Colonic mucosa (tissue), 4 donors: ENCODE data around the gene HARS2. TPM values are rescaled to one million over a fixed set of nuclear protein-coding genes. Genes with fewer than 3 reads are reported as not detected.
"Not testable (repeated sequence)": the region's sequence is repeated elsewhere in the genome, so short reads cannot be mapped to it uniquely, and the experiment has no call there.

Source experiments
- DNase-seq: peaks from one replicate; pipeline ENCODE4 v3.0.0-alpha.2; 2020
- H3K27ac ChIP-seq: fragments of 200-600 bp; one replicate; pipeline ENCODE4 v1.8.0; 2021
- H3K27me3 ChIP-seq: fragments of 200-600 bp; one replicate; pipeline ENCODE4 v1.8.0; 2021
- H3K36me3 ChIP-seq: fragments of 200-600 bp; one replicate; pipeline ENCODE4 v1.8.0; 2021
- H3K4me1 ChIP-seq: fragments of 200-600 bp; one replicate; pipeline ENCODE4 v1.8.0; 2021; ENCODE audit warnings: mild to moderate bottlenecking
- H3K4me3 ChIP-seq: fragments of 200-600 bp; one replicate; pipeline ENCODE4 v1.8.0; 2021
- H3K9ac ChIP-seq, 2 donors: one replicate each; pipeline ENCODE4 v1.7.0; 2013; ENCODE audit warnings: control low read depth in 2 of 2, low read depth in 2 of 2, low read length in 2 of 2
- H3K9me3 ChIP-seq: fragments of 200-600 bp; one replicate; pipeline ENCODE4 v1.8.0; 2021
- CTCF ChIP-seq: fragments of 200-600 bp; IDR thresholded peaks from one replicate; pipeline ENCODE4 v1.8.0; 2022; ENCODE audit warnings: antibody characterized with exemption, mild to moderate bottlenecking
- intact Hi-C: fragments of 100-400 bp; cut with DNase I; formaldehyde crosslinking; loops from one replicate; pipeline ENCODE4 v1.14.1; 2022
- total RNA-seq, 2 donors: library from RNA; stranded (reverse); fragmentation: NEBNext Ultra II Directional in 1 of 2; extraction: Animal tissue kit (Norgen Biotek cat#: 25700) in 1 of 2; gene quantifications; one replicate each; pipeline ENCODE4 v1.2.1, GENCODE V29; 2021
- donor health status: healthy.
- donor health status: DM: no; HTN: no; CAD: no.
- donor health status: DM: no; HTN: no; CAD: no.

The HARS2 gene
- 10 to 100 TPM; 37.8 to 38.7 TPM for total RNA-seq

- peaks cover 7% of the 10 kb centered on the region for H3K36me3 ChIP-seq
- DNase-seq, result peak; percentile 95
These were observed at the start of gene HARS2, which contains the start of gene HARS1 for GRCh38 chr5:140690941-140691924. TSS of gene HARS2 (plus strand) at chr5:140691455. CDS start at chr5:140691649, 194 bp downstream. TSS of gene HARS1 (minus strand) at chr5:140691370. CDS start at chr5:140691304, 66 bp downstream.

GRCh38 chr5:140641716-140642115, 49.5 kb upstream of the HARS2 start:
- Histone ChIP-seq H3K4me3 (no peak overlapping the region), H3K36me3 (peaks cover 10% of the 10 kb centered on the region), H3K4me1 (peaks cover 8% of the 10 kb centered on the region), H3K9ac (no peak overlapping the region), H3K27me3 (no peaks in the 10 kb centered on the region), H3K27ac (no peak overlapping the region), H3K9me3 (no peaks in the 10 kb centered on the region)
- intact Hi-C loops, result loop anchor here (2.0 to 10.0 kb wide), 2 partner anchors 53 to 77 kb away; partner anchors contain the start of genes APBB3, HARS1, HARS2 and SLC35A4
- TF ChIP-seq CTCF, result no peak
- DNase-seq, result no peak

More at GRCh38 chr5:140690941-140691924, at the start of gene HARS2, which contains the start of gene HARS1:
- peak within 1 kb of the TSS; percentile 93 for H3K27ac ChIP-seq
- no peaks in the 10 kb centered on the region for H3K27me3 ChIP-seq
- intact Hi-C loops, result loop anchor here (2.0 to 10.0 kb wide), 2 partner anchors 26 to 46 kb away; partner anchors contain the start of genes IK, NDUFA2 and WDR55
- no peaks in the 10 kb centered on the region for H3K9me3 ChIP-seq
- H3K9ac ChIP-seq, result peak within 1 kb of the TSS; percentile 79 to 95
- peak within 1 kb of the TSS; percentile 88 for H3K4me3 ChIP-seq
- no peak for TF ChIP-seq CTCF
- H3K4me1 ChIP-seq, result no peaks in the 10 kb centered on the region

- DNase-seq, result no peak
- H3K9ac ChIP-seq, result no peak overlapping the region
- TF ChIP-seq CTCF, result no peak
- peaks cover 10% of the 10 kb centered on the region for H3K36me3 ChIP-seq
- H3K27ac ChIP-seq, result no peak overlapping the region
- intact Hi-C loops, result loop anchor here (10.0 kb wide), 1 partner anchor 52 kb away; the partner anchor contains the start of genes HARS1 and HARS2
- no peaks in the 10 kb centered on the region for H3K9me3 ChIP-seq
- H3K4me1 ChIP-seq, result peaks cover 8% of the 10 kb centered on the region
- no peaks in the 10 kb centered on the region for H3K27me3 ChIP-seq
- H3K4me3 ChIP-seq, result no peak overlapping the region
These were observed 48.5 kb upstream of the HARS2 start for GRCh38 chr5:140642718-140643117.

- no peak for TF ChIP-seq CTCF
- no peaks in the 10 kb centered on the region for H3K27me3 ChIP-seq
- peaks cover 22% of the 10 kb centered on the region for H3K36me3 ChIP-seq
- intact Hi-C loops, result loop anchor here (10.0 kb wide), 1 partner anchor 48 kb away; the partner anchor contains the start of genes HARS1 and HARS2
- no peaks in the 10 kb centered on the region for H3K9me3 ChIP-seq
- peak overlapping the region; percentile 98 for H3K4me3 ChIP-seq
- H3K4me1 ChIP-seq, result peaks cover 11% of the 10 kb centered on the region
- no peak for DNase-seq
- H3K27ac ChIP-seq, result peak overlapping the region; percentile 84
- H3K9ac ChIP-seq, result peak overlapping the region; percentile 86 to 96
These were observed 44.2 kb upstream of the HARS2 start for GRCh38 chr5:140647042-140647419.

- Histone ChIP-seq H3K4me3 (no peak overlapping the region), H3K4me1 (no peaks in the 10 kb centered on the region), H3K9ac (no peak overlapping the region), H3K36me3 (peaks cover 38% of the 10 kb centered on the region), H3K9me3 (no peaks in the 10 kb centered on the region), H3K27me3 (no peaks in the 10 kb centered on the region), H3K27ac (no peak overlapping the region)
- no peak for DNase-seq
- intact Hi-C loops, result no loop called here
- TF ChIP-seq CTCF, result no peak
These were observed 32.4 kb upstream of the HARS2 start for GRCh38 chr5:140658870-140659269.

GRCh38 chr5:140660371-140660770, 30.9 kb upstream of the HARS2 start:
- H3K9ac ChIP-seq, H3K27ac ChIP-seq, H3K27me3 ChIP-seq, intact Hi-C loops, DNase-seq, H3K9me3 ChIP-seq, H3K4me1 ChIP-seq, H3K4me3 ChIP-seq: not testable (repeated sequence)
- peaks cover 31% of the 10 kb centered on the region for H3K36me3 ChIP-seq
